GM19463 (cell line): ENCODE data around the gene VOPP1.
A peak's percentile ranks its signal among the peaks of the same experiment; 100 is the strongest.

Experiments
- ATAC-seq: cut with Tn5 transposase; IDR thresholded peaks from one replicate; pipeline ENCODE4 v1.9.1; 2021; ENCODE audit warnings: mild to moderate bottlenecking, moderate library complexity; ENCODE audit not compliant: unreplicated experiment

VOPP1 gene

DNA sequence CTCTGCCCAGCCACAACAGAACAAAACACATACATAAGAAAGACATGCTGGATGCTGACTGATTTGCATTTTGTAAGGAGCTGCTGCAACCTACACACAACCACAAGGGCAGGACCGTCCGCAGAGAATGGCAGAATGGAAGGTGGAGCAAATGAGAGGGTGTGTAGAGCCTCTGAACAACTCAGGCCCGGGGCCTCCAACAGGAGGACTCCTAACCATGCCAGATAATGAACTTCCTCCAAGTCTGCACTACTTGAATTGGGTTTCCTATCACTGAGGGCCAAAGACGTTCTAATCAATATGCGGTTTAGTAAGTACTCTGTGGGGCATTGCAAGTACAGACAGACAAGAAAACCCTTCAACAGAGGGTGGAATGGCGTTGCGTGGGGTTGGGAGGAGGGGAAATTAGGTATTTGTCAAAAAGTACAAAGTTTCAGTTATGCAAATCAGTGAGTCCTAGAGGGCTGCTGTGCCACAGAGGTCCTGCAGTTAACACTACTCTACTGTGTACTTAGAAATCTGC is 14.6 kb downstream of the VOPP1 start:
- peak; percentile 79 for ATAC-seq

DNA sequence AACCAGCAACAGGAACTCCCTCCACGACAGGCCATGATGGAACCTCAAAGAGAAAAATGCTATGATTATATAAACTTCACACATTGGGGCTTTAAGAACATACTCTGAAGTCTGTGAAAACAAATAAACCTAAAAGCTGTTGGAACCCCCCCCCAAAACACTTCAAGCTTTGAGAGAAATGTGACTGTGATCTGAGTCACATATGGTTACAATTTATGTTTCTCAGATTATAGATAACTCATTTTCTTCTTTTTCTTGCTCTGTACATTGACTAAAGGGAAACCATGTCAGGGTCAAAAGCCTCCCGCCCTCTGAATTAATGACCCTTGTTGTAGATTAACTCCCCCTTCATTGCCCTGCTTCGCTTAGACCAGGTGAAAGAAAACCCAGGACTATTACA is 15.8 kb downstream of the VOPP1 start:
- ATAC-seq: no peak

DNA sequence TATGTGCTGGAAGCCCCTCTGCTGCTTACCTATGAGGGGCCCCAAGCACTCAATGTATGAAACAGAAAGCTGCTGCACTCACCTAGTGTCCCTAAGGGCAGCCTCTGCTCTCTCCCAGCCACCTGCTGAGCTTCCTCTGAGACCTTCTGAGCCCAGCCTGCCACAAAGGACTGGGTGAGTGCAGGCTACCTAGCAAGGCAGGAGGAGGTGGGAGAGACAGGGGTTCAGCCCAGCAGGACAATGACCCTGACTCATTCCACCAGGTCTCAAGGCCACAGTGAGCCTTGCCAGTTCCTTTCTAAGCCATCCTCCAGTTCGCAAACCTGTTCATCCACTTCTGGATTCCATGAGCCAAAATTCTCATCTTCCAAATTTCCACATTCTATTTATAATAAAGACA is 16.3 kb downstream of the VOPP1 start:
- ATAC-seq: peak; percentile 36

DNA sequence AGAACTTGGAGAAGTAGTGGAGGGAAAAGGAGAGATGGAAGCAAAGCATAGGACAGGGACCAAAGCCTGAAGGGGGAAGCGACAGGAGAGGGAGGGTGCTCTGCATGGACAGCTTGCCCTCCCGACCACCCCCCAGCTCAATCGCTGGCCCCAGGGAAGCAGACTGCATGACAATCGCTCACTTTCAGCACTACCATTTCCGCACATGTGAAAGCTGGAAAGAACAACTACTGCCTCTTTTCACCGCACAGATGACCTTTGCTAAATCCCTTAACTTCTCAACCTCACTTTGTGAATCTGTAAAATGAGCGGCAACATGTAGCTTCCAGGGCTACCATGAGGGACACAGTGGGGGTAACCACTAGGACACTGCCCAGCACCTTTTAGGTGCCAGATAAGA is 17.1 kb downstream of the VOPP1 start:
- no peak for ATAC-seq

DNA sequence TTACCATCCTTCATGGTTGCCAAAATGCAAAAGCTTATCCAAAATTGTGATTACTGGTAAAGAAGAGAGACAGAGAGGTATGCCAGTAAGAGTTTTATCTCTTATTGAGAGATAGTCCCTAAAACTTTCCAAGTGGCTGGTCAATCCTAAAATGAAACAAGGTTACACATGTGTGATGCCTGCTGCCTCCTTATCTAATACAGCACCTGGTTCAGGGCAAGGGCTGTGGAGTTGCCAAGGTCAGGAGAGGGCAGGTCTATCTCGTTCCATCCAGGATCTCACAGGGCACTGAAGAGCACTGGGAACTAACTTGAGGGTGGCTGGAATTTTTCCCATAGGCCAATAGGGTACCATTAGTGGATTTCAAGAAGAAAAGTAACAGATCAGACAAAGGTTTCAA is 18.3 kb downstream of the VOPP1 start:
- ATAC-seq: no peak

DNA sequence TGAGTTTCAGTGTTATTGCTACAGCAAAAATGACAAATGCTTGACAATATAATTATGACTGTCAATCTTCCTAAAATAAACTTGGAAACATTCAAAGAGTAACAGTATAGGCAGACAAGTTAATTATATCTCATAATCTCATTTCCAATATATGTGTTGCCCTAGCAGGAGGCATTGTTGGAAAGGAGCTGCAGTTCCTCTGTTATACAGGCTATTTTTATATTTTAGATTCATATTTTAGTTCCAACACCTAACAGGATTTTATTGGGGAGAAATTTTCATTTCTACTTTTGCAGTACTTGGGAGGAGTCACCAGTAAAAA is 19.3 kb downstream of the VOPP1 start:
- no peak for ATAC-seq

DNA sequence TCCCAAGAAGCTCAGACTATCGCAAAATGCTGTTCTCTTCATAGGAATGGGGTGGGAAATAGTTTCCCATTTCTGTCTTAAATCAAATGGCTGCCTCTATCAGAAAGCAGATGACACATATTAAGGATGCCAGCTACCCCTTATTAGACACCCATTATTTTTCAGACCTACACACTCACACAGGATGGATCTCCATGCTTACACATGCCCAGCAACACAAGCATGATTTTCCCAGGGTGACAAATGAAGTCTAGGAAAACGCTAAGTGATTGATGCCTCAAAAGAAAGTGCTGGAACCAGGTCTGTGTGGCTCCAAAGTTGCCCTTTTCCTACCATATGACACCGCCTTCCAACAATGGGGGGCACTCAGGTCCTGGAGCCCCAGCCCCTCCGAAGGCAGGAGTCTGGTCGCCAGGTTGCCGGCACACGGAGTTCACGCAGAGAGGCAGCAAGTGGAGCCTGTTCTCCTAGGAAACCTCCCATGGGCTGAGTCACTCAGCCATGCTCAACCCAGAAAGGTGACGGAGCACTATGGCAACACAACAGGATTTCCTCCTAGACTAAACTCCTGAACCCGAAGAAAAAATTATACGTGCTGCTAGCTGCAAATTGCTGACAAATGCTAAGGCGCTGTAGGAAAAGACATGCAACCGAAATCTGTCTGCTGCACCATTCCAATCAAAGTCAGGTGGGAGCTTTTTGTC is 19.8 kb downstream of the VOPP1 start:
- ATAC-seq: no peak

DNA sequence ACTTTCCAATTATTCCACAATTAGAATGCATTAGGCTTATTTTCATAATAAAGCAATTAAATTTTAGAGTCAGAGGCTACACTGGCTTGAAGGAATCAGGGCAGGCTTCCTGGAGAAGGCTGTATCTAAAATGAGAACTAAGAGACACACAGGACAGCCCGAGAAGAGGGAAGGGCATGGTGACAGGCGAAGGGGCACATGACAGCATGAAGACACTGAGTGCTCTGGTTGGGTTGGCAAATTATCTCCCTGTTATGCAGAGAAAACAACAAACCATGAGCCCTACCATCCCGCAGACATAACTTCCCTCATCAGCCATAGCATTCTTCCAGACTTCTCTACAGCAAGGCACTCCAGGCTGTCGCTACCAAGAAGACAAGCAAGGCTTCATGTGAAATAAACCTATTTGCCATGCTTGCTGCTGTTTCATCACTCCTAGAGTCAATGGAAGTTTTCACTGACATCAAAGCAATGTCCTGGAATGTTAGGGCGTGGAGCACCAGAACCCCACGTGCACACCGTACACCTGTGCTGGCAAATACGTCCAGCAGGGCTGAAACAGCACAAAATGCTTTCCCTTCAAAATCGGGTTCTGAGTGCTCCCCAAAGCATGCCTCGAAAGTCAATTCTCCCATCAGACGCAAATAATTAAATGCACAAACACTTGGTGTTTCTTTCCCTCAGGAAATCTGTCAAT is 21.3 kb downstream of the VOPP1 start:
- ATAC-seq: no peak

DNA sequence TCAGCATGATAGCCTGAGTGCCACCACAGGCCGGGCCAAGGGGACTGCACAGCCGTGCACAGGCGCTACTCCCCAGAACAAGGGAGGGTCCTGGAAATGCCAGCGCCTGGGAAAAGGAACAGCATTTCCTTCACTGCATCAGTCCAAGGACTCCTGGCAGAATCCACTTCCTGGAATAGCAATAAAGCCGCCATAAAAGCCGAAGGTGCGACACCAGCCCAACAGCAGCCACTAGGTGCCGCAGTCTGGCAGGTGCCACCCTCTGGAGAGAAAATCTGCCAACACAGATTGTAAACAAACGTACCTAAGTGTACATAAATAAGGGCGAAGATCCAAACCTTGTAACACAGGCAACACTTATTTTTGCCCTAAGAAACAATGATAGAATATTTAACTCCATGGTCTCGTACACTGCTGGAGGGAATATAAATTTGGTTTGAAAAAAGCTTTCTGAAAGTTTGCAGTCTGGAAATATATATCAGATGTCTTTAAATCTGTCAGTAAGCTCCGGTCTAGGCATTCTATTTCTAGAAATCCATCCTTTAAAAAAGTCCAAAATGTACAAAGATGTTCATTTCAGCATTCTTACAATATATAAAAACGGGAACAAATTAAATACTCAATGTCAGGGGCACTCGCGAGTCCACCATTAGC is 22.2 kb downstream of the VOPP1 start:
- ATAC-seq: no peak

DNA sequence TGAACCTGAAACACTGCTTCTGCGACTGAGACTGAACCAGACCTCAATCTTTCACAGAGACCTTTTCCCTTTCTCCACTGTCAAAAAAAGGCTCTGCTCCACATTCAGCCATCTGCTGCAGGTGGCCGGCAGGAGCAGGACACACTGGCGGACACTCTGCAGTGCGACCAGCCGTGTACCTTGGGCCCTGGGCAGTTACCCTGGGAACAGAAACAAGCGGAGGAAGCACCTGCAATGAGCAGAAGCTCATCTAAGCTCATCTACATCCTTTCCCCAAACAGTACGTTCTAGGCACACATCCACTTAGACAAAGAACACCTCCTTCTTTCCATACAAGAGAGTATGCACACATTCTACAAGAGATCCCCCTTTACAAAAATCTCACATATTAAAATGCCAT is 22.8 kb downstream of the VOPP1 start:
- ATAC-seq: peak; percentile 29

DNA sequence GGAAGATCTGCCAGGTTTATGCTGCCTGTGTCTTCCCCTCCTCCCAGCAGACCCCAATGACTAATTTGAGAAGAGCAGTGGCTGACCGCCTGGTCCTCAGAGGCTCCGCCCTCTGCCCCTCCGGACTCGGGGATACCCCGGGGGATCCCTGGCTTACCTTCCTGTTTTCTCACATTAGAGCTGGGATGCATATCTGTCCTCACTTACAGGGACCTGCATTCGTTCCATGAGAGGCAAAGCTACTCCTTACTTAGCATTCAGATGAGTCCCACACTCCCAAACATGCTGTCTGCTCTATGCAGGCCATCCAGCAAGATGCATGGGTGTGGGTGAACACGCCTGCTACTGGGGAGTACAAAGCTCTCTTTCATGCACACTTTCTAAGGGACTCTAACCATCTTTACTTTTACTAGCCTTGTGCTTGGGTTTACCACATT is 24.0 kb downstream of the VOPP1 start:
- peak; percentile 56 for ATAC-seq

DNA sequence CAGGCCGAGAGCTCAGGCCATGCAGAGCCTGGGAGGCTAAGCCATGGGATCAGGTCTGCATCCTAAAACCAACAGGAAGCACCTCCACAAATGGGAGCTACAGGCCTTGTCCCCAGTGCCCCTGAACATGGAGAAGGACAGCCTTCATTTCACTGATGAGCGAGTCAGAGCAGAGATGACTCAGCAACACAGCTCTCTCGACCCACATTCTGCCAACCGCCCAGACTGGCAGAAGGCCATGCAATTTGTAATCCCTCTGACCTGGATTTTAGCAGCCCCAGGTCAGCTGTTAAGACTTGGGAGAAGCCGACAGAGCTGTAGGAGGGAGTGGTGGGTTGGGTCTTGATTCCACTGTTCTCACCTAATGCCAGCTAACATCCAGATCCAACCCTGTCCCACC is 25.5 kb downstream of the VOPP1 start:
- peak; percentile 54 for ATAC-seq

DNA sequence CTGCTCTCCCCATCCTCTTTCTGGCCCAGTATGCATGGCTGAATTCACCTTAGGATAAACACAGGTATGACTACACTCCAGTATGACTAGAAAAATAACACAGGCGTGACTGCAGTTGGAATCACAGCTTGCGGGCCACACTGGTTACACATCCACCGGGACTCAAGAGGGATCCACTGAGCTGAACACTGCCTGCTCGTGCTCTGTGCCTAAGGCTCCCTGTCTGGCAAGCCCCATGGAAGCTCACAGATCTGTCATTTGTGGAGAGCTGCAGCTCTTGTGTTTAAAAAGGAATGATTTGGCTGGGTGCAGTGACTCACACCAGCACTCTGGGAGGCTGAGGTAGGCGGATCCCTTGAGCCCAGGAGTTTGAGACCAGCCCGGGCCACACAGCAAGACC is 26.8 kb downstream of the VOPP1 start:
- ATAC-seq: no peak

DNA sequence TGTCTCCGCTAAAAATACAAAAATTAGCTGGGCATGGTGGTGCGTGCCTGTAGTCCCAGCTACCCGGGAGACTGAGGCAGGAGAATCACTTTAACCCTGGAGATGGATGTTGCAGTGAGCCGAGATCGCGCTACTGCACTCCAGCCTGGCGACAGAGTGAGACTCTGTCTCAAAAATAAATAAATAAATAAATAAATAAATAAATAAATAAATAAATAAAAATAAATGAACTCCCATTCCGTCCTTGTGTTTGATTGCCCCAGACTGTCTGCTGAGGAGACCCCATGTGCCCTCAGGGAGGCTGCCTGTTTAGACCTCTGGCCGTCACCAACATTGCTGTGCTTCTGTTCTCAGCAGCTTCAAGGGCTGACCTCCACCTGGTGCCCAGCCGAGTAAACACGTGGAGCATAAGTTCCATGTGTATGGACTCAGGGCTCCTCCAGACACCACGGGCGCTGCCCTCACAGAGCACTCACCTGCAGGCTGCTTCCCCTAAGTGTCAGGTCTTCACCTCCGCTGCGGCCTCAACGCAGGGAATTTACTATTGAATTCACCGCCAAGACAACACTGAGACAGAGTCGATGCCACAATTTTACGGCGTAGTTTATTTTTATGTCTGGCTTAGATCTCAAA is 32.0 kb downstream of the VOPP1 start:
- ATAC-seq: no peak

DNA sequence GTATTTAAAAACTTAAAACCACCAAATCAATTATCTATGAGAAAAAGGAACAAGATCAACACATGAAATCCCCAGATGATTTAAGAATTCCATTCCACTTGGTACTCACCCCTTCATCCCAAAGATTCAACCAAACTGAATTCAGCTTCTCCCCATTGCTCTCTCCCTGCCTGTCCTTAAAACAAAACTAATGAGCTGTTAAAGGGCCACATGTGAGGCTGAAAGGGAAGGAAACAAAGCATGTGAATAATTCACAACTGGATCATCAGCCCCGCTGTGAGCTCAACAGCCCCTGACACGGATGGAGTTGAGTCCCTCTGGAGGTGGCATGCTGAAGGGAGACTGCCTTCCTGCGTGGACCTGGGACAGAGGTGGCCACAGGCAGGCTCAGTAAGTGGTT is 32.9 kb downstream of the VOPP1 start:
- no peak for ATAC-seq

DNA sequence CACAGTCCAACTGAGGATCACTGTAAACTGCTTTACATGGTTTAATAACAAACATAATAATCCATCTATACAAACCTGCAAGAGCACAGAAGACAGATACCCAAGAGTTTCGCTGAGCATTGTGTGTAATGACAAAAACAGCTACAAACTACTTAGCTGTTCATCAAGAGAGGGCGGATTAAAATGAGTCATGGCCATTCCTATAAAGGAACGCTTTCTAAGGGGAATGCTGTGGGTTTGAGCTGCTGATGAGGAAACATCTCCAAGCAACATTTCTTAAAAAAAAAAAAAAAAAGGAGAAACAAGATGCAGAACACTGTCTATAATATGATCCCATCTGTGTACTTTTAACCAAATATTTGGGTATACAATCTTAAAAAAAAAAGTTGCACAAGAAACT is 33.8 kb downstream of the VOPP1 start:
- ATAC-seq: no peak

DNA sequence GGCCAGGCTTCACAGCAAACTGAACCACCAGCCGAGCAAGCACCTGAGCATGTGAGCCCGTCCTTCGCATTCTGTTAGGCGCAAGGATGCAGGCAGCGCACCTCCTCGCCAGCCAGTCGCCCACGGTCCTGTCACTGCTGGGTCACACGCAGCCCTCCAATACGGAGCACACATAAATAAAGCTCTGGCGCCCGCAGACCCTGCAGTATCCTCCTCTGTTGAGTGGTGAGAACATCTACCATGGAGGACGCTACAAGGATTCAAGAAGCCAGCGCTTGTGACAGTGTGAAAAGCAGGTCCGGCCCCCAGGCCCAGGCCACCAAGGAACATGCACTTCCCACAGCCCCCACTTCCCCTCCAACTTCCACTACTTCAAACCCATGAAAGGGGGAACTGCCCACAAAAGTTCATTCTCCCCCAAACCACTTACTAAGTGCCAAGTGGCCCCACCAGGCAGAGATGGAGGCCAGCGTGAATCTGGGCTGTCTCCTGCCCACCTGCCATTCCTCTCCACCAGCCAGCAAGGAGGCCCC is 34.8 kb downstream of the VOPP1 start:
- ATAC-seq: no peak

DNA sequence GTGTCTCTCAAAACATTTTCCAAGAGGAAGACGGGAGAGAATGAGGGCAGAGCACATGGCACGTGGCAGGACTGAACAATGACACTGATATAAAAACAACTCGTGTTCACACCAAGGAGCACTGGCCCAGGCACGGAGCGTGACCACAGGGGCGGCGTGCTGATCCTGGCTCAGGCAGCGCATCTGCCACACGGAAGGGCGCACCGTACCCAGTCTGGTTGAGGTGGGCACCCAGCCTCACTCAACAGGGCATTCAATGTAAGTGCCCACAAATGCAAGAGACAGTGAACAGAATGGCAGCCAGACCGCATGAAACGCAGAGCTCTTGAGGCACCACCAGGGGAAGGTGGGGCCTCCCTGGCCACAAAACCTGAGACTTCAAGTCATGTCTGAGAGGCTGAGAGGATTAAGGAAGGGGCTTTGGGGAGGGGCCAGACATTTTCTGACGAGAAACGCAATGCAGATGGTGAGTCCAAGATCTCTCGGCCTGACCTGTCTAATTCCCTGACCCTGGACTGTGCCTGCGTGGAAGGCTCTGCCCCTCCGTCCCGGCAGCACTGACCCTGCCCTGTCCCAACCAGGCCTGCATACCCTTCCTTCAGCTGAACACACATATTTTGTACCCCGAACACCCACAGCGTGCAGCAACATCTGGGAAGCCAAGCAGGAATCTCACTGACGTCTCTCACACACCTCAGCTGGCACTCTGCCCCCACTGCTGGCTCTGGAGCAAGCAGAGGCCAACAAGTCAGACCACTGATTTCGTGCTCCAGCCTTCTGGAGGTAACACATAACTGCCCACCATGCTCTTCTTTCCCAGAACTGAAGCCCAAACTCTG is 35.5 kb downstream of the VOPP1 start:
- no peak for ATAC-seq

DNA sequence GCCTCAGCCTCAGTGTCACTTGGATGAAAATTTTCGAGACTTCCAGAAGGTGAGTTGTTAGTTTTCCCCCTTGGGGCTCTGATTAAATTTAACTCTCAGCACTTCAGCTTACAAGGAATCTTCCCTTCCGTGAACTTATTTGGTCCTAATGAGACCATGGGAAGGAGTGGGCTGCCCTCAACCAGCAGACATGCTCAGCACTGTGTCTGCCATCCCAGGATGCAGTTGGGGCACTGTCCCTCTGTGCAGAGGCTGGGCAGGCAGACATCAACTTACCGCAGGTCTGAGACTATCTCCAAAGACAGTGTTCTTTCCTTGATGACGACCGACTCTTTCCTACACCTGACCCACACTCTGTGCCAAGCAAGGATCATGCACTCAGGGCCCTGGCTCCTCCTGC is 36.7 kb downstream of the VOPP1 start:
- ATAC-seq: no peak

DNA sequence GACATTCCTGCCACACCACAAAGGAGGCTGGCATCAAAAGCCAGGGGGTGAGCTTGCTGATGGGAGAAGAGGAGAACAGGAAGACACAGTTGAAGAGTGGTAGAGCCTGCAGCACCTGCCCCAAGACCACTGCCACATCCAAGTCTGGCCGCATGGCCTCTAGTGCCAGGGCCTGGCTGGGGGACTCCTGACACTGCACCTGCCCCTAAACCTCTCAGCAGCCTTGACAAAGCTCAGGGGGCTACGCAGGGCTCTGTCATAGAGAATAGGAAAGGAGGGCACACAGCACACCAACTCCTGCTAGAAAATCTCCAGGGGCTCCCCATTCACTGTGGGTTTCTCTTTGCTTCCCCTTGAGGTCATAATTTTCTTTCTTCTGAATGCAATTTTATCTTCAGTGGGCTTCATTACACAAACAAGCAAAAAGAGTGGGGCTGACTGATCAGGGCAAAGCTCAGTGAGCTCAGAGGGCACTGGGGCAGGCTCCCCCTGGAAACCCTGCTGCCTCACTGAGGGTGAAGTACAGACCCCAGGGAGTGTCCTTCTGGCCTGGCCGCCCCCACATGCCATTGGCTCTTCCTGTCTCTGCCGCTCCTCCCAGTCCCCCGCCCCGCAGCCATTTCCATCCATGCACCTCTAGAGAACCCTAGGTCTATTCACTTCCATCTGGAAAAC is 37.2 kb downstream of the VOPP1 start:
- no peak for ATAC-seq
